ENCODE measurements around the gene ANKH.

- no peak for TF ChIP-seq RXRA (IDR thresholded peaks at IDR 0.05)
- no peak for TF ChIP-seq RAD21 (IDR thresholded peaks at IDR 0.05)
- no peak for TF ChIP-seq CTCF (IDR thresholded peaks at IDR 0.05; ENCODE audit: low read depth, low read length, missing input control)
- no peak for TF ChIP-seq ZBTB33 (IDR thresholded peaks at IDR 0.05)
- no peak for TF ChIP-seq TAF1 (conservative IDR thresholded peaks at IDR 0.05)
- TF ChIP-seq GABPA (IDR thresholded peaks at IDR 0.05 in 1 of 2, conservative IDR thresholded peaks at IDR 0.05 in 1 of 2), result no peak
- TF ChIP-seq MAX (IDR thresholded peaks at IDR 0.05), result no peak
- TF ChIP-seq SP1 (IDR thresholded peaks at IDR 0.05), result no peak
- no peak for TF ChIP-seq NR2F2 (IDR thresholded peaks at IDR 0.05)
- TF ChIP-seq JUND (IDR thresholded peaks at IDR 0.05), result no peak
- no peak for TF ChIP-seq ATF3 (IDR thresholded peaks at IDR 0.05)
- TF ChIP-seq REST (IDR thresholded peaks at IDR 0.05), result no peak
- no peak for TF ChIP-seq YY1 (IDR thresholded peaks at IDR 0.05)
These were observed 23.7 kb upstream of the ANKH start for GRCh38 chr5:14895301-14895700.
